ENCODE results near the gene GBA3.
A peak's percentile ranks its signal among the peaks of the same experiment; 100 is the strongest.

The GBA3 gene

GRCh38 chr4:22766068-22766467 lies 73.3 kb downstream of the GBA3 start:
- H3K36me3 ChIP-seq (ENCODE audit: control insufficient read depth, insufficient read depth, low read length), result no peaks in the 10 kb centered on the region
- H2AFZ ChIP-seq, result no peak overlapping the region
- H3K9ac ChIP-seq, result no peak overlapping the region
- H3K27ac ChIP-seq, result no peak overlapping the region
- no peak overlapping the region for H3K4me2 ChIP-seq (ENCODE audit: low read length)
- no peaks in the 10 kb centered on the region for H3K79me2 ChIP-seq
- TF ChIP-seq CTCF (IDR thresholded peaks at IDR 0.05), result no peak
- H3K9me3 ChIP-seq (ENCODE audit: control insufficient read depth, low read length), result peaks cover 2% of the 10 kb centered on the region
- no peak overlapping the region for H3K4me3 ChIP-seq (ENCODE audit: low read depth, low read length)
- peaks cover 3% of the 10 kb centered on the region for H3K4me1 ChIP-seq
- no peaks in the 10 kb centered on the region for H3K27me3 ChIP-seq (ENCODE audit: control insufficient read depth, insufficient read depth, low read length)

GRCh38 chr4:22778547-22779163 lies 85.9 kb downstream of the GBA3 start:
- TF ChIP-seq CTCF (IDR thresholded peaks at IDR 0.05), result no peak
- Histone ChIP-seq H3K79me2 (no peaks in the 10 kb centered on the region), H3K9ac (no peak overlapping the region), H3K36me3 (ENCODE audit: control insufficient read depth, insufficient read depth, low read length) (no peaks in the 10 kb centered on the region), H3K4me1 (peaks cover 5% of the 10 kb centered on the region), H3K27ac (no peak overlapping the region), H3K9me3 (ENCODE audit: control insufficient read depth, low read length) (no peaks in the 10 kb centered on the region), H3K4me2 (ENCODE audit: low read length) (no peak overlapping the region), H2AFZ (no peak overlapping the region), H3K27me3 (ENCODE audit: control insufficient read depth, insufficient read depth, low read length) (no peaks in the 10 kb centered on the region), H3K4me3 (ENCODE audit: low read depth, low read length) (no peak overlapping the region)

- H2AFZ ChIP-seq, result peak overlapping the region; percentile 38
- H3K4me1 ChIP-seq, result peaks cover 5% of the 10 kb centered on the region
- no peaks in the 10 kb centered on the region for H3K27me3 ChIP-seq (ENCODE audit: control insufficient read depth, insufficient read depth, low read length)
- H3K9ac ChIP-seq, result no peak overlapping the region
- no peaks in the 10 kb centered on the region for H3K36me3 ChIP-seq (ENCODE audit: control insufficient read depth, insufficient read depth, low read length)
- no peak overlapping the region for H3K4me3 ChIP-seq (ENCODE audit: low read depth, low read length)
- H3K4me2 ChIP-seq (ENCODE audit: low read length), result no peak overlapping the region
- H3K27ac ChIP-seq, result peak overlapping the region; percentile 15
- TF ChIP-seq CTCF (IDR thresholded peaks at IDR 0.05), result no peak
- H3K79me2 ChIP-seq, result no peaks in the 10 kb centered on the region
- H3K9me3 ChIP-seq (ENCODE audit: control insufficient read depth, low read length), result no peaks in the 10 kb centered on the region
Measured at GRCh38 chr4:22780317-22780716, 87.6 kb downstream of the GBA3 start.

GRCh38 chr4:22780797-22781196 lies 88.1 kb downstream of the GBA3 start:
- Histone ChIP-seq H3K4me3 (ENCODE audit: low read depth, low read length) (no peak overlapping the region), H3K9ac (no peak overlapping the region), H3K9me3 (ENCODE audit: control insufficient read depth, low read length) (no peaks in the 10 kb centered on the region), H3K27me3 (ENCODE audit: control insufficient read depth, insufficient read depth, low read length) (no peaks in the 10 kb centered on the region), H3K4me1 (peaks cover 5% of the 10 kb centered on the region), H3K4me2 (ENCODE audit: low read length) (no peak overlapping the region), H3K27ac (peak overlapping the region; percentile 15), H3K79me2 (no peaks in the 10 kb centered on the region), H2AFZ (peak overlapping the region; percentile 38), H3K36me3 (ENCODE audit: control insufficient read depth, insufficient read depth, low read length) (no peaks in the 10 kb centered on the region)
- TF ChIP-seq CTCF (IDR thresholded peaks at IDR 0.05), result no peak

GRCh38 chr4:22787753-22788375 lies 95.1 kb downstream of the GBA3 start:
- Histone ChIP-seq H3K4me1 (no peaks in the 10 kb centered on the region), H3K36me3 (ENCODE audit: control insufficient read depth, insufficient read depth, low read length) (no peaks in the 10 kb centered on the region), H3K9ac (no peak overlapping the region), H3K4me2 (ENCODE audit: low read length) (no peak overlapping the region), H3K27ac (no peak overlapping the region), H3K79me2 (no peaks in the 10 kb centered on the region), H3K4me3 (ENCODE audit: low read depth, low read length) (no peak overlapping the region), H3K27me3 (ENCODE audit: control insufficient read depth, insufficient read depth, low read length) (no peaks in the 10 kb centered on the region), H2AFZ (no peak overlapping the region), H3K9me3 (ENCODE audit: control insufficient read depth, low read length) (no peaks in the 10 kb centered on the region)
- no peak for TF ChIP-seq CTCF (IDR thresholded peaks at IDR 0.05)

Measured in parathyroid adenoma (tissue), 2 donors.